ENCODE measurements around the gene GLI3. TPM values are rescaled to one million over a fixed set of nuclear protein-coding genes. Genes with fewer than 3 reads are reported as not detected.

The GLI3 gene
- total and polyA plus RNA-seq, 11 donors, result 0.50 to 14.4 (median 5.7) TPM

GRCh38 chr7:42135728-42136127 lies 101.3 kb downstream of the GLI3 start:
- H3K36me3 ChIP-seq, result no peaks in the 10 kb centered on the region
- no peak for DNase-seq
- H3K9me3 ChIP-seq, result peaks cover 0 to 9% (median 1%) of the 10 kb centered on the region in 12 donors
- no peaks in the 10 kb centered on the region for H3K27me3 ChIP-seq
- H3K4me1 ChIP-seq, result peaks cover 0 to 22% (median 5%) of the 10 kb centered on the region in 12 donors
- TF ChIP-seq CTCF (IDR thresholded peaks at IDR 0.05), result no peak
- TF ChIP-seq POLR2A (IDR thresholded peaks at IDR 0.05), result no peak
- ATAC-seq, result no peak
- WGBS, 4 donors, result 89 to 98% (median 93%) methylated on average over 1 of the region's 1 CpG
- intact Hi-C loops (cut with DNase I), result no loop called here
- H3K27ac ChIP-seq, result no peak overlapping the region
- no peak overlapping the region for H3K4me3 ChIP-seq

GRCh38 chr7:42134276-42134876 lies 102.6 kb downstream of the GLI3 start:
- WGBS, 4 donors, result 80 to 87% (median 82%) methylated on average over 10 of the region's 10 CpGs
- ATAC-seq (peak in 3 of 4 donors; percentile 39 to 64 (median 45)), DNase-seq (no peak)
- Histone ChIP-seq H3K27me3 (no peaks in the 10 kb centered on the region), H3K9me3 (peaks cover 0 to 13% (median 3%) of the 10 kb centered on the region in 12 donors), H3K27ac (no peak overlapping the region), H3K4me1 (peaks cover 0 to 22% (median 5%) of the 10 kb centered on the region in 12 donors), H3K36me3 (no peaks in the 10 kb centered on the region), H3K4me3 (no peak overlapping the region)
- intact Hi-C loops (cut with DNase I), result no loop called here
- no peak for TF ChIP-seq CTCF (IDR thresholded peaks at IDR 0.05)
- TF ChIP-seq POLR2A (IDR thresholded peaks at IDR 0.05), result no peak

GRCh38 chr7:42133321-42133720 lies 103.7 kb downstream of the GLI3 start:
- WGBS, 4 donors, result 70 to 80% (median 77%) methylated on average over 3 of the region's 3 CpGs
- intact Hi-C loops (cut with DNase I), result no loop called here
- DNase-seq (no peak), ATAC-seq (no peak)
- Histone ChIP-seq H3K27me3 (no peaks in the 10 kb centered on the region), H3K36me3 (no peaks in the 10 kb centered on the region), H3K9me3 (peaks cover 0 to 13% (median 3%) of the 10 kb centered on the region in 12 donors), H3K27ac (no peak overlapping the region), H3K4me3 (no peak overlapping the region), H3K4me1 (peaks cover 0 to 15% (median 1%) of the 10 kb centered on the region in 12 donors)
- no peak for TF ChIP-seq POLR2A (IDR thresholded peaks at IDR 0.05)
- no peak for TF ChIP-seq CTCF (IDR thresholded peaks at IDR 0.05)

GRCh38 chr7:42128703-42129102 lies 108.3 kb downstream of the GLI3 start:
- intact Hi-C loops (cut with DNase I), result no loop called here
- Histone ChIP-seq H3K4me1 (no peaks in the 10 kb centered on the region), H3K9me3 (peaks cover 0 to 13% (median 3%) of the 10 kb centered on the region in 12 donors), H3K27ac (no peak overlapping the region), H3K4me3 (no peak overlapping the region), H3K36me3 (no peaks in the 10 kb centered on the region), H3K27me3 (no peaks in the 10 kb centered on the region)
- ATAC-seq, result no peak
- TF ChIP-seq POLR2A (IDR thresholded peaks at IDR 0.05) (no peak), CTCF (IDR thresholded peaks at IDR 0.05) (no peak)
- 85 to 91% (median 89%) methylated on average over 2 of the region's 2 CpGs for WGBS, 4 donors
- DNase-seq, result no peak

Data from heart left ventricle (tissue), 16 donors.